Testis (tissue), 3 donors: ENCODE measurements around the gene GRID2. TPM values are rescaled to one million over a fixed set of nuclear protein-coding genes. Genes with fewer than 3 reads are reported as not detected.
A peak's percentile ranks its signal among the peaks of the same experiment; 100 is the strongest.

Experiments used
- DNase-seq: peaks from one replicate; pipeline ENCODE4 v3.0.0-alpha.2; 2019
- H3K27ac ChIP-seq, 2 donors: fragments of 200-600 bp; sonication (generic); one replicate each; pipeline ENCODE4 v1.5.1; 2019
- H3K27me3 ChIP-seq: fragments of 200-600 bp; sonication (generic); one replicate; pipeline ENCODE4 v1.5.1; 2019
- H3K36me3 ChIP-seq: fragments of 200-600 bp; sonication (generic); one replicate; pipeline ENCODE4 v1.5.1; 2017; ENCODE audit warnings: low read depth; ENCODE audit errors: missing control alignments
- H3K4me1 ChIP-seq: fragments of 200-600 bp; sonication (generic); one replicate; pipeline ENCODE4 v1.5.1; 2019
- H3K4me3 ChIP-seq, 2 donors: fragments of 200-600 bp; sonication (generic); one replicate each; pipeline ENCODE4 v1.5.1; 2017 to 2019
- H3K9me3 ChIP-seq: fragments of 200-600 bp; sonication (generic); one replicate; pipeline ENCODE4 v1.5.1; 2017
- CTCF ChIP-seq, 3 experiments: fragments of 450-650 bp in 2 of 3; fragments of 200-600 bp in 1 of 3; sonication (generic) in 1 of 3; IDR thresholded peaks; one replicate each; pipeline ENCODE4 v1.5.1; 2016 to 2019; ENCODE audit warnings: antibody characterized with exemption in 3 of 3, mild to moderate bottlenecking in 2 of 3, moderate library complexity in 1 of 3
- POLR2A ChIP-seq: fragments of 450-650 bp; IDR thresholded peaks from one replicate; pipeline ENCODE4 v1.6.1; 2017; ENCODE audit warnings: antibody characterized with exemption, mild to moderate bottlenecking, moderate library complexity
- WGBS, 2 donors: methylation state at CpG; one replicate each; pipeline ENCODE4 v1.1.5; 2018; 5-methylcytosine and 5-hydroxymethylcytosine counted together
- intact Hi-C: fragments of 100-400 bp; cut with DNase I; formaldehyde crosslinking; loops from one replicate; pipeline ENCODE4 v1.15.1; 2023; ENCODE audit warnings: low total_unique reads
- polyA plus RNA-seq: library from polyadenylated mRNA; stranded (reverse); fragments of 350-450 nt; fragmentation: Illumina TruSeq; extraction: RNeasy Lipid Tissue Mini Kit (QIAGEN cat#74804); gene quantifications from one replicate; pipeline ENCODE4 v1.2.3, GENCODE V29; 2014; ENCODE audit warnings: low read depth, low replicate concordance; ENCODE audit not compliant: insufficient read depth
- total RNA-seq, 2 donors: library from RNA; depleted of rRNA; stranded (reverse); fragments of >200 nt; gene quantifications; one replicate each; pipeline ENCODE4 v1.2.3, GENCODE V29; 2016

GRID2 gene
- total and polyA plus RNA-seq, 3 donors from 2014 or later, result 27.1 to 34.6 (median 32.7) TPM

- no peak overlapping the region for H3K27ac ChIP-seq
- TF ChIP-seq POLR2A (no peak), CTCF (IDR thresholded peaks at IDR 0.05) (no peak)
- H3K4me1 ChIP-seq, result no peaks in the 10 kb centered on the region
- no peaks in the 10 kb centered on the region for H3K36me3 ChIP-seq
- H3K27me3 ChIP-seq, result no peaks in the 10 kb centered on the region
- no peak for DNase-seq
- H3K9me3 ChIP-seq, result no peaks in the 10 kb centered on the region
- intact Hi-C loops, result no loop called here
- no peak overlapping the region for H3K4me3 ChIP-seq
These were observed 220.4 kb downstream of the GRID2 start for GRCh38 chr4:92524131-92524530.

- intact Hi-C loops, result no loop called here
- no peak for TF ChIP-seq CTCF (IDR thresholded peaks at IDR 0.05)
- no peak for TF ChIP-seq POLR2A
- Histone ChIP-seq H3K9me3 (no peaks in the 10 kb centered on the region), H3K36me3 (no peaks in the 10 kb centered on the region), H3K27me3 (no peaks in the 10 kb centered on the region), H3K27ac (no peak overlapping the region), H3K4me3 (no peak overlapping the region), H3K4me1 (no peaks in the 10 kb centered on the region)
- DNase-seq, result no peak
- WGBS, 2 donors, result 44 to 49% methylated on average over 4 of the region's 4 CpGs
These were observed 224.8 kb downstream of the GRID2 start for GRCh38 chr4:92528541-92528940.

- Histone ChIP-seq H3K27ac (no peak overlapping the region), H3K9me3 (no peaks in the 10 kb centered on the region), H3K27me3 (no peaks in the 10 kb centered on the region), H3K36me3 (no peaks in the 10 kb centered on the region), H3K4me3 (no peak overlapping the region), H3K4me1 (no peaks in the 10 kb centered on the region)
- TF ChIP-seq POLR2A, result no peak
- no peak for DNase-seq
- intact Hi-C loops, result no loop called here
- WGBS, 2 donors, result 88 to 94% methylated on average over 2 of the region's 2 CpGs
These were observed 225.7 kb downstream of the GRID2 start for GRCh38 chr4:92529510-92529909.

GRCh38 chr4:92535599-92535998 is 231.8 kb downstream of the GRID2 start:
- Histone ChIP-seq H3K36me3 (no peaks in the 10 kb centered on the region), H3K27me3 (no peaks in the 10 kb centered on the region), H3K4me1 (no peaks in the 10 kb centered on the region), H3K9me3 (no peaks in the 10 kb centered on the region), H3K4me3 (peak overlapping the region in 1 of 2 donors; percentile 4), H3K27ac (no peak overlapping the region)
- intact Hi-C loops, result no loop called here
- TF ChIP-seq CTCF (IDR thresholded peaks at IDR 0.05) (no peak), POLR2A (no peak)
- no peak for DNase-seq
- 66 to 75% methylated on average over 12 of the region's 12 CpGs for WGBS, 2 donors

GRCh38 chr4:92551616-92552015 is 247.8 kb downstream of the GRID2 start:
- Histone ChIP-seq H3K9me3 (no peaks in the 10 kb centered on the region), H3K4me1 (no peaks in the 10 kb centered on the region), H3K36me3 (no peaks in the 10 kb centered on the region), H3K4me3 (no peak overlapping the region), H3K27me3 (no peaks in the 10 kb centered on the region), H3K27ac (no peak overlapping the region)
- no peak for DNase-seq
- intact Hi-C loops, result no loop called here
- TF ChIP-seq CTCF (IDR thresholded peaks at IDR 0.05), result no peak
- TF ChIP-seq POLR2A, result no peak
- 58 to 71% methylated on average over 1 of the region's 1 CpG for WGBS, 2 donors
